Smooth muscle cell of the umbilical artery (primary cell): Measurements from ENCODE around the gene PYY. TPM values are rescaled to one million over a fixed set of nuclear protein-coding genes. Genes with fewer than 3 reads are reported as not detected.

ENCODE experiments used
- total RNA-seq: library from RNA; depleted of rRNA; stranded (reverse); fragments of >200 nt; gene quantifications from 2 replicates; pipeline ENCODE4 v1.2.3, GENCODE V29; 2014

PYY gene
- 0.09 TPM in 1 of 2 replicates, not detected in the other for total RNA-seq

GRCh38 chr17:43953746-43954145 lies at the start of gene PYY:
Gene PYY, minus strand, starts transcription at chr17:43953940. Its CDS starts 457 bp downstream, at chr17:43953483.

GRCh38 chr17:43942051-43942685 lies 11.6 kb downstream of the PYY start, which contains the start of gene PPY:
Gene PPY, minus strand, starts transcription at chr17:43942476. Its CDS starts 822 bp downstream, at chr17:43941654.

GRCh38 chr17:43907425-43907981 lies 46.2 kb downstream of the PYY start, which contains the start of gene MPP2:
Gene MPP2, minus strand, starts transcription at chr17:43907536. Its CDS starts 3,076 bp downstream, at chr17:43904460.

Other genes starting within 250 kb of the PYY start
- gene SOST, start 195.1 kb downstream of the PYY start, total RNA-seq, result not detected in 2 replicates
- gene DUSP3, start 175.0 kb downstream of the PYY start, total RNA-seq, result 62.1 and 78.0 TPM in 2 replicates
- gene CFAP97D1, start 173.5 kb downstream of the PYY start, total RNA-seq, result under 0.01 TPM in 1 of 2 replicates, not detected in the other
- gene MPP3, start 120.8 kb downstream of the PYY start, total RNA-seq, result 16.3 and 17.7 TPM in 2 replicates
- gene CD300LG, start 106.8 kb downstream of the PYY start, total RNA-seq, result not detected in 2 replicates
- gene MPP2, start 46.4 kb downstream of the PYY start, total RNA-seq, result 7.9 and 8.3 TPM in 2 replicates
- not detected in 2 replicates for gene PPY, start 11.5 kb downstream of the PYY start, total RNA-seq
- gene NAGS, start 50.7 kb upstream of the PYY start, total RNA-seq, result 1.5 and 6.1 TPM in 2 replicates
- gene TMEM101, start 61.0 kb upstream of the PYY start, total RNA-seq, result 43.0 and 80.5 TPM in 2 replicates
- 26.1 and 44.3 TPM in 2 replicates for gene LSM12, start 112.7 kb upstream of the PYY start, total RNA-seq
- gene G6PC3, start 116.8 kb upstream of the PYY start, total RNA-seq, result 22.0 and 27.1 TPM in 2 replicates
- gene HDAC5, start 169.7 kb upstream of the PYY start, total RNA-seq, result 27.3 and 48.3 TPM in 2 replicates
- under 0.01 and 1.4 TPM in 2 replicates for gene HROB, start 188.0 kb upstream of the PYY start, total RNA-seq
- 0.09 TPM in 1 of 2 replicates, not detected in the other for gene ASB16, start 216.8 kb upstream of the PYY start, total RNA-seq
- 24.5 and 26.4 TPM in 2 replicates for gene TMUB2, start 233.0 kb upstream of the PYY start, total RNA-seq
- 37.7 and 49.5 TPM in 2 replicates for gene ATXN7L3, start 245.9 kb upstream of the PYY start, total RNA-seq